Activated CD4-positive, alpha-beta T cell treated with anti-CD3 and anti-CD28 coated beads, Interleukin-2, Interleukin-4, amounts not matched to agents 100 ng/mL and 50 ng/mL, durations not matched to agents 16 hours and 8 hours (primary cell): ENCODE data around the gene TLCD3A.
"Not testable (repeated sequence)": the region's sequence is repeated elsewhere in the genome, so short reads cannot be mapped to it uniquely, and the experiment has no call there.

ENCODE experiments used
- DNase-seq: peaks from one replicate; pipeline ENCODE4 v3.0.0-alpha.2; 2020; ENCODE audit warnings: low spot score

The TLCD3A gene

GRCh38 chr17:732067-732901 is at the start of gene TLCD3A:
TLCD3A (plus strand) TSS chr17:732596; CDS start chr17:732648, 52 bp downstream.
- no peak for DNase-seq

DNA sequence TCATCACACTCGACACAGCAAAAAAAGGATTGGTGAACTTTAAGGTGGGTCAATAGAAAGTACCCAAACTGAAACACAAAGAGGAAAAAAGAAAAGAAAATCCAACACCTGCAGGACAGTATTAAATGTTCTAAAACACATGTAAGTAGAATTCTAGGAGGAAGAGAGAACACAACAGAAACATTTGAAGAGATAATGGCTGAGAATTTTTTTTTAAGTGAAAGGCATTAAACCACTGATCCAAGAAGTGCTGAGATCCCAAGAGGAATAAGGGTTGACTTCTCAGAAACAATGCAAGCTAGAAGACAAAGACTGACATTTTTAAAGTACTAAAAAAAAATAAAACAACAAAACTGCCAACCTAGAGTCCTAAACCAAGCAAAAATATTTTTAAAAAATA is 49.4 kb upstream of the TLCD3A start:
- DNase-seq, result no peak

- no peak for DNase-seq
Observed at GRCh38 chr17:683499-684254, 48.7 kb upstream of the TLCD3A start.

DNA sequence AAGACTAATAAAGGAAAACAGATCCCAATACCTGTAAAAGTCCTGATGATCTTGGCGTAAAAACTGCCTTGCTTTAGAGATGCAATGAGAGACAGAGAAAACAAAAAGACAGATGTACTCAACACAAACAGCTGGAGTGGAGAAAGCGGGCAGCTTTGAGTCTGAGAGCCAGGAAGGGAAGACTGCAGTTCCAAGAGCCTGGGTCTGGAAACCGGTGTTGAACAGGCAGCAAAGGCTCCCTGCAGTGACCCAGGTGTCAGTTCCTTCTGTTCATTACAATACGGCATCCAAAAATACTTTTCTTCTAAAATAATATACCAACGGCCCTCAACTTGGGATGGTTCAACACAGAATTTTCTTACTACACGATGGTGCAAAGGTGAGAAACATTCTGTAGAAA is 47.4 kb upstream of the TLCD3A start:
- no peak for DNase-seq

- no peak for DNase-seq
Observed at GRCh38 chr17:688100-688989, 44.1 kb upstream of the TLCD3A start.

DNA sequence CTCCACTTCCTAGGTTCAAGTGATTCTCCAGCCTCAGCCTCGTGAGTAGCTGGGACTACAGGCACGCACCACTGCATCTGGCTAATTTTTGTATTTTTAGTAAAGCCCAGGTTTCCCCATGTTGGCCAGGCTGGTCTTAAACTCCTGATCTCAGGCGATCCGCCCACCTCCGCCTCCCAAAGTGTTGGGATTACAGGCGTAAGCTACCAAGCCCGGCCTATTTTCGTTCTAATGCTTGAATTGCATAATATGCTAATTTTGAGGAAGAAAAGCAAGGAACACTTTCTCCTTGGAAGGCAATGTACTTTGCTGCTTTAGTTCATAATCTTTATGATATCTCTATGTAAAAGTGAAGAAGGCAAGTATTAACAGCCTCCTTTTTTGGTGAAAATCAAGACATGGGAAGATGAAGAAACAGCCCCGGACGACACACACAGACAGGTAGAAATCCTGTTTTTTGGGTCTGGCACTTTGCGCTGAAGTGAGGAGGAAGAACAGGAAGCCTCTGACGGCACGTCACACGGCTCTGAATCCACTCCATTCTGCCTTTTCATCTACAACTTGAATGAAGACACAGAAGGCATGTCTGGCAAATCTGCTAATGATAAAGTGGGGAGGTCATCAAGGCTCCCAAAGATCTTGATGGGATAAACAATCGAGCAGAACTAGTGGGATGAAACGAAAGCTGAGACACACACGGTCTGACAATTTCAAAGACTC is 42.7 kb upstream of the TLCD3A start:
- no peak for DNase-seq

GRCh38 chr17:690361-690760 is 42.0 kb upstream of the TLCD3A start:
- DNase-seq, result no peak

- DNase-seq, result no peak
Observed at GRCh38 chr17:691423-691822, 41.0 kb upstream of the TLCD3A start.

- no peak for DNase-seq
Observed at GRCh38 chr17:692116-692515, 40.3 kb upstream of the TLCD3A start.

DNA sequence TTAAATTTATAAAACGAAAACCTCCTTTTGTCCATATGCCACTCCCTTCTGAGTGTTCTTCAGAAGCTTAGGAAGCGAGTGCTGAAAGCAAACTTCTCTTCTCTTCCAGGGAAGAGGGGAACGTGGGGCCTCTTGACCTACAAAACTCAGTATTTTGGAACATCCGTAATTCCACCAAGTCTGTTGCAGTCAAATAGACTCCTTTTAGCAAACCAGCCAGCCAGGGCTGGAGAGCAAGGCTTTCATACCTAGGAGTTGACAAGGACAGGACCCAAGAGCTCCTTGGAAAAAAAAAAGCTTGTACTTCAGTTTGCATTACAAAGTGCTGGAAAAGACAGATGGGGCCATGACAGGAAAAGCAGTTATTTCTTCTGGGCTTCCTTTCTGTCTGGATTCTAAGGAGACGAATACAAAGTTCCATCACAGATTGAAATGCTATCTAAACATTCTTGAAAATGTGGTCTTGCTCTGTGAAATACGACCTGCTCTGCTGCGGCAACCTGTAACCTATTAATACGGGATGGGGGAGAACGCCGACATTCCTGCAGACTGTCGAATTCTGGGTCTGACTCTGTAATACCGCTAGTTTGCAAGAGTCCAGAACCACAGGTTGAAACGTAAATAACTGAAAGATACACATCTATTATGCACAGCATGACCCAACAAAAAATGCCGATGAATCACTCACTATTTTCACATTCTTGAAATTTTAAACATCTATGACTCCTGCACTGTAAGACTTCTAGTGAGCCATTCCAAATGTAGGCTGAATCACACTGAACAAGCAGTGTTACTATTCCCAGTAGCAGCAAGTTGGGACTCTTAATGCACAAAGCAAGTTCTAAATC is 38.4 kb upstream of the TLCD3A start:
- no peak for DNase-seq

GRCh38 chr17:696369-696768 is 36.0 kb upstream of the TLCD3A start:
- DNase-seq, result no peak

GRCh38 chr17:697682-698081 is 34.7 kb upstream of the TLCD3A start:
- DNase-seq, result no peak

- DNase-seq, result not testable (repeated sequence)
Observed at GRCh38 chr17:698096-698495, 34.3 kb upstream of the TLCD3A start.

DNA sequence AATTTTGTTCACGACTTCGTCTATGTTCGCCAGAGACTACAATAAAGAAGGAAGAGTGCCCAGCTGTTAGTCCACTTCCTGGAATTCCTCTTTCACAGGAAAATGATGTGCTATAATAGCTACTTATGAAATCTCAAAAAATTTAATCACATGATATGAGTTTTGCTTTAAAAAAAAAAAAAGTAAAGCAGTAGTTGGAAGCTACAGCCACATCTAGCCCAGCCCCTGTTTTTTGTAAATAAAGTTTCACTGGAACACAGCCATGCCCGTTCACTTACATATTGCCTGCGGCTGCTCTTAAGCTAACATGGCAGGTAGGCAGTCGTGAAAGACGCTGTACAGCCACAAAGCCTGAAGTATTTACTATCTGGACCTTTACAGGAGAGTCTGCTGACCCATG is 33.1 kb upstream of the TLCD3A start:
- no peak for DNase-seq

- DNase-seq, result peak; percentile 33
Observed at GRCh38 chr17:700504-701094, 31.8 kb upstream of the TLCD3A start.

DNA sequence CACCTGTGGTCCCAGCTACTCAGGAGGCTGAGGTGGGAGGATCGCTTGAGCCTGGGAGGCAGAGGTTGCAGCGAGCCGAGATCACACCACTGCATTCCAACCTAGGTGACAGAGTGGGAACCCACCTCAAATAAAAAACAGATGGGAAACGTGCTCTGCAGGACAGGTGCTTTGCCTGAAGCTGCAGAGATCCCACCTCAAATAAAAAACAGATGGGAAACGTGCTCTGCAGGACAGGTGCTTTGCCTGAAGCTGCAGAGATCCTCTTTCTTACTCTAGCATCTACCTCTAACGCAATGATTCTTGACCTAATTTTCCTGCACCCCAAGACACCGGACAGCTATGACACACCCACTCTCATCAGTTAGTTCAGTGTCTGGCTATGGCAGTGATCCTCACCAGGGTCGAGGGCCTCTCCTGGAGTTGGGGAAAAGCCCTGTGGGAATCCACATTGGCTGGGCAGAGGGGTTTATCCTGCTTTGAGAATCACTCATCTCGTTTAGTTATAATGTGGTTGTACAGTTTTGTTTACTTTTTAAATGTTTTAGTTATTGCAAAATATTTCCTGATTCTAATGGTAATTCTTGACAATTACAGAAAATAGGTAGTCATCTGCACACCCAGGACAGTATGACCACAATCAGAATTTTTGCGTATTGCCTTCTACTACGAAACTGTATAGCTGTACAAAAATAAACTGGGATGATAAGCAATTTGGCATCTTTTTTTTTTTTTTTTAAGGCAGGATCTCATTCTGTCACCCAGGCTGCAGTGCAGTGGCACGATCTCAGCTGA is 29.1 kb upstream of the TLCD3A start:
- DNase-seq, result no peak

- DNase-seq, result no peak
Observed at GRCh38 chr17:704111-704864, 28.1 kb upstream of the TLCD3A start.

DNA sequence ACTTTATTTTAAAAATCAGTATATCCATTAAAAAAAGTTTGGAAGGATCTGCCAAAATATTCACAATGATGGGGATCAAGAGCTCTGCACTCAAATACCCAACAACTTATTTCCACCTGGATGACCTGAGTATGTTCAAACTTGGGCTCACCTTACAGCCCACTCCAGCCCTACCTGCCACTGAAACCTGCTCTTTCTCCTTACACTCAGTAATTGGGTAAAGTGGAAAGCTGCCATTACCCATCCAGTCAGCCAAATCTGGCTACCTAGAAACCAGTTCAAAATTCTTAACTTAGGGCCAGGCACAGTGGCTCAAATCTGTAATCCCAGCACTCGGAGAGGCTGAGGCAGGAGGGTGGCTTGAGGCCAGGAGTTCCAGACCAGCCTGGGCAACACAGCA is 27.4 kb upstream of the TLCD3A start:
- no peak for DNase-seq

GRCh38 chr17:705863-706262 is 26.5 kb upstream of the TLCD3A start:
- DNase-seq, result no peak
